ENCODE results near the gene MYL12A. TPM values are rescaled to one million over a fixed set of nuclear protein-coding genes. Genes with fewer than 3 reads are reported as not detected.

Gene MYL12A
- total and polyA plus RNA-seq, 2 experiments from 2014 or later, result 206 to 502 TPM

DNA sequence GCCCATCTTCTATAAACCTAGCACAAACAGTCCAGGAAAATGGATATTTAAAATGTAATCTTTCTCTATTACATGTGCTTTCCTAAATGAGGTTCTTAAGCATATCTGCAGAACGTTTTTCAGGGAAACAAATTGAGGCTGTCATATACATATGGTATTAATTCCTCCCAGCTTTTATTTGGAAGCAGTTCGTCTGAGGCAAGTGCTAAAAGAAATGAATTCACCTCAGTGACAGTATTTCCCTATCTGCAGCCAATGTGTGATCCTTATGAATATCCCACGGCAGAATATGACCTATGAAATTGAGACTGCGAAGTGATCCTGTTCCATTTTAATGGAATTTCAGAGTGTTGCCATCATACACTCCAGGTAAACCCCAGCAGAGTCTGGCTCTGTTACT is 34.9 kb upstream of the MYL12A start:
- TF ChIP-seq EZH2 (IDR thresholded peaks at IDR 0.05; ENCODE audit: low read depth, unreplicated experiment) (no peak), POLR2AphosphoS5 (IDR thresholded peaks at IDR 0.05; ENCODE audit: low read depth) (no peak), ETS1 (IDR thresholded peaks at IDR 0.05) (no peak), ZNF331 (CRISPR knock-in tag; IDR thresholded peaks at IDR 0.05; ENCODE audit: low read depth) (no peak), ZNF462 (CRISPR knock-in tag; IDR thresholded peaks at IDR 0.05) (no peak), CTCF (conservative IDR thresholded peaks at IDR 0.05; ENCODE audit: low read depth in 2 of 2) (no peak), STAT1 (IDR thresholded peaks at IDR 0.05; ENCODE audit: unreplicated experiment) (no peak), REST (IDR thresholded peaks at IDR 0.05; ENCODE audit: unreplicated experiment) (no peak), JUNB (IDR thresholded peaks at IDR 0.05; ENCODE audit: unreplicated experiment) (no peak), NANOG (IDR thresholded peaks at IDR 0.05; ENCODE audit: borderline replicate concordance) (no peak), EZH2phosphoT487 (IDR thresholded peaks at IDR 0.05; ENCODE audit: unreplicated experiment) (no peak), CREB1 (CRISPR knock-in tag; IDR thresholded peaks at IDR 0.05; ENCODE audit: low read depth) (no peak), ZNF114 (CRISPR knock-in tag; IDR thresholded peaks at IDR 0.05) (no peak)
- H3K27me3 ChIP-seq (ENCODE audit: insufficient read depth), result no peaks in the 10 kb centered on the region
- no peak overlapping the region for H3K4me3 Mint-ChIP-seq
- H3K36me3 ChIP-seq (ENCODE audit: insufficient read depth), result no peaks in the 10 kb centered on the region
- no peak overlapping the region for H3K4me3 ChIP-seq
- DNase-seq (ENCODE audit: low spot score) (no peak), ATAC-seq (no peak)
- no peaks in the 10 kb centered on the region; the same call in 1 of the 2 replicates for H3K9me2 ChIP-seq (ENCODE audit: insufficient read depth)
- H4K20me1 ChIP-seq (replicated peaks; ENCODE audit: insufficient read depth), result no peaks in the 10 kb centered on the region
- no peaks in the 10 kb centered on the region for H3K36me3 Mint-ChIP-seq (ENCODE audit: low read depth)
- H2AFZ ChIP-seq, result no peak overlapping the region
- H3K4me1 ChIP-seq (ENCODE audit: insufficient read depth), result no peaks in the 10 kb centered on the region; the same call in 1 of the 2 replicates
- no peak overlapping the region for H3K27ac Mint-ChIP-seq
- H3K9me3 Mint-ChIP-seq, result no peaks in the 10 kb centered on the region
- peaks cover 9% of the 10 kb centered on the region for H3K4me1 Mint-ChIP-seq
- H3K79me2 ChIP-seq (replicated peaks; ENCODE audit: insufficient read depth), result no peaks in the 10 kb centered on the region
- no peak overlapping the region for H3K27ac ChIP-seq (ENCODE audit: low read depth)
- no peaks in the 10 kb centered on the region for H3F3A ChIP-seq (replicated peaks; ENCODE audit: low read depth)
- H3K4me2 ChIP-seq, result no peak overlapping the region
- H3K27me3 Mint-ChIP-seq (ENCODE audit: insufficient read depth, low read depth, poor library complexity), result no peaks in the 10 kb centered on the region
